MM.1S (cell line): ENCODE data around the gene SH2D1B.

ENCODE experiments used
- DNase-seq: peaks from one replicate; pipeline ENCODE4 v3.0.0-alpha.2; 2015
- H2AFZ ChIP-seq: fragments of 300-600 bp; sonication (generic); 2 replicates; pipeline ENCODE4 v1.6.0; 2016; ENCODE audit warnings: antibody characterized with exemption, low read length
- H3F3A ChIP-seq: fragments of 300-600 bp; sonication (generic); 2 replicates; pipeline ENCODE4 v1.6.1; 2016; ENCODE audit warnings: mild to moderate bottlenecking, antibody characterized with exemption, low read length, moderate library complexity, mixed read lengths; ENCODE audit not compliant: insufficient read depth
- H3K27ac ChIP-seq: fragments of 300-600 bp; sonication (generic); 2 replicates; pipeline ENCODE4 v1.5.1; 2016; ENCODE audit warnings: mild to moderate bottlenecking, low read length
- H3K27me3 ChIP-seq: fragments of 300-600 bp; sonication (generic); replicated peaks from 2 replicates; pipeline ENCODE4 v1.6.0; 2016; ENCODE audit warnings: low read length; ENCODE audit not compliant: insufficient read depth
- H3K36me3 ChIP-seq: fragments of 300-600 bp; sonication (generic); replicated peaks from 2 replicates; pipeline ENCODE4 v1.6.1; 2016; ENCODE audit warnings: mild to moderate bottlenecking, low read length, mixed read lengths; ENCODE audit not compliant: insufficient read depth
- H3K4me1 ChIP-seq: fragments of 300-600 bp; sonication (generic); 2 replicates; pipeline ENCODE4 v1.6.1; 2016; ENCODE audit warnings: low read length, mixed read lengths
- H3K4me2 ChIP-seq: fragments of 300-600 bp; sonication (generic); 2 replicates; pipeline ENCODE4 v1.6.0; 2016; ENCODE audit warnings: low read depth, low read length
- H3K4me3 ChIP-seq: fragments of 300-600 bp; sonication (generic); 2 replicates; pipeline ENCODE4 v1.5.1; 2016; ENCODE audit warnings: low read length, mixed read lengths
- H3K79me2 ChIP-seq: fragments of 300-600 bp; sonication (generic); 2 replicates; pipeline ENCODE4 v1.6.1; 2016; ENCODE audit warnings: mixed run types, low read length, mixed read lengths
- H3K9ac ChIP-seq: fragments of 300-600 bp; sonication (generic); 2 replicates; pipeline ENCODE4 v1.6.1; 2016; ENCODE audit warnings: low read length, mixed read lengths
- H3K9me2 ChIP-seq: fragments of 300-600 bp; sonication (generic); replicated peaks from 2 replicates; pipeline ENCODE4 v1.6.1; 2016; ENCODE audit warnings: mild to moderate bottlenecking, low read length, mixed read lengths; ENCODE audit not compliant: insufficient read depth
- H3K9me3 ChIP-seq: fragments of 300-600 bp; sonication (generic); replicated peaks from 2 replicates; pipeline ENCODE4 v1.6.1; 2016; ENCODE audit warnings: mild to moderate bottlenecking, low read length, mixed read lengths; ENCODE audit not compliant: insufficient read depth
- H4K20me1 ChIP-seq: fragments of 300-600 bp; sonication (generic); 2 replicates; pipeline ENCODE4 v1.6.1; 2016; ENCODE audit warnings: mild to moderate bottlenecking, low read length, moderate library complexity, mixed read lengths; ENCODE audit not compliant: insufficient read depth
- CTCF ChIP-seq: fragments of 300-600 bp; sonication (generic); IDR thresholded peaks from 2 replicates; pipeline ENCODE4 v1.5.1; 2016; ENCODE audit warnings: antibody characterized with exemption, low read length, mixed read lengths
- EZH2 ChIP-seq: fragments of 300-600 bp; sonication (generic); optimal IDR thresholded peaks from 2 replicates; pipeline ENCODE3; 2017; ENCODE audit warnings: low read depth, mild to moderate bottlenecking, antibody characterized with exemption, low read length, mixed read lengths
- EZH2phosphoT487 ChIP-seq: fragments of 300-600 bp; sonication (generic); IDR thresholded peaks from 2 replicates; pipeline ENCODE4 v1.6.1; 2018; ENCODE audit warnings: antibody characterized with exemption, low read length

SH2D1B gene

DNA sequence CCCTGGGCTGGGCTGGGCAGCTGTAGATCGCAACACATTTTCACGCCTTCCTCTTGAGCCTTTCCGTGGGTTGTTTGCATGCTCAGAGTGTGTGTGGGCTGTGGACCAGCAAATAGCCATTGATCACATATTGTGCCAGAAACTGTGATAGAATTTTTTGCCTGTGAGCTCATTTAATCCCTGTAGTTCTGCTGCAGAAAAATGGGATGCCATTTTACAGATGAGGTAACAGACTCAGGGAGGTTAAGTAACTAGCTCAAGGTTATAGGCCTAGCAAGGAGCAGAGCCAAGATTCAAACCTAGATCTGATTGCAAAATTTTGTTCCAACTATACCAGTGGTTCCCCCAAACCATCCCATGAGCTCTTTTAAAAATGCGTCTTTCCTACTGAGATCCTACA, 45.8 kb downstream of the SH2D1B start:
- Histone ChIP-seq H4K20me1 (no peaks in the 10 kb centered on the region), H2AFZ (no peak overlapping the region), H3K4me2 (no peak overlapping the region), H3K4me1 (peaks cover 9% of the 10 kb centered on the region), H3K36me3 (no peaks in the 10 kb centered on the region), H3K27me3 (no peaks in the 10 kb centered on the region), H3K4me3 (no peak overlapping the region), H3K79me2 (no peaks in the 10 kb centered on the region), H3F3A (no peaks in the 10 kb centered on the region), H3K9me3 (no peaks in the 10 kb centered on the region), H3K9ac (no peak overlapping the region), H3K27ac (no peak overlapping the region), H3K9me2 (no peaks in the 10 kb centered on the region)
- no peak for TF ChIP-seq EZH2
- no peak for TF ChIP-seq CTCF
- TF ChIP-seq EZH2phosphoT487: no peak
- DNase-seq: no peak

DNA sequence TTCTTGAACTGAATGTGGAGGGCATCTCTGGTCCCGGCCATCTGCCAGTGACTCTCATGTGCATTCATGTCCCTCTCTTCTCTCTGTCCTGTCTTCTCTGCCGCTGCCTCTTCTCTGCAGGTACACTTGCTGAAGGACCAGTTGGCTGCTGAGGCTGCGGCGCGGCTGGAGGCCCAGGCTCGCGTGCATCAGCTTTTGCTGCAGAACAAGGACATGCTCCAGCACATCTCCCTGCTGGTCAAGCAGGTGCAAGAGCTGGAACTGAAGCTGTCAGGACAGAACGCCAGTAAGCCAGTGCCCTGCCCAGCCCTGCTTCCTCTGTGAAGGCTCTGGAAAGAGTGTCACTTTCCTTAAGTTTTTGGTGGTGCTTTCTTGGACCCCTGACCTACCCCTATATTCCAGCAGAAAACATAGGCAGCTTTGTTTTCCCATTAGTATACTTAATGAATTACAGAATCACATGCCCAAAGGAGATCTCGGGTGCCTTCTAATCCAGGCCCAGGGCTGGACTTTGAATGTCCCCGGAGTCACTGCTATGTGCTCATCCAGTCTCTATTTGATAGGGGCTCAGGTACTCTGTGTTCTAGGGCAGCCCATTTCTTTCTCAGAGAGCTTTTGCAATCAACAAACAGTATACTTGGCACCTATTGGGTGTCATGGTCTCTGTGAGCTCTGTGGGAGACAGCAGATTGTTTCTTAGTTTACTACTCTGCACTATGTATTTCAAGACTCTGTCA, 46.5 kb downstream of the SH2D1B start:
- Histone ChIP-seq H3K4me1 (peaks cover 11% of the 10 kb centered on the region), H3K9me3 (no peaks in the 10 kb centered on the region), H2AFZ (no peak overlapping the region), H3K27me3 (no peaks in the 10 kb centered on the region), H3K27ac (no peak overlapping the region), H3K9ac (no peak overlapping the region), H4K20me1 (no peaks in the 10 kb centered on the region), H3K9me2 (no peaks in the 10 kb centered on the region), H3K79me2 (no peaks in the 10 kb centered on the region), H3K36me3 (no peaks in the 10 kb centered on the region), H3K4me2 (no peak overlapping the region), H3K4me3 (no peak overlapping the region), H3F3A (no peaks in the 10 kb centered on the region)
- TF ChIP-seq EZH2phosphoT487 (no peak), CTCF (no peak), EZH2 (no peak)
- no peak for DNase-seq

DNA sequence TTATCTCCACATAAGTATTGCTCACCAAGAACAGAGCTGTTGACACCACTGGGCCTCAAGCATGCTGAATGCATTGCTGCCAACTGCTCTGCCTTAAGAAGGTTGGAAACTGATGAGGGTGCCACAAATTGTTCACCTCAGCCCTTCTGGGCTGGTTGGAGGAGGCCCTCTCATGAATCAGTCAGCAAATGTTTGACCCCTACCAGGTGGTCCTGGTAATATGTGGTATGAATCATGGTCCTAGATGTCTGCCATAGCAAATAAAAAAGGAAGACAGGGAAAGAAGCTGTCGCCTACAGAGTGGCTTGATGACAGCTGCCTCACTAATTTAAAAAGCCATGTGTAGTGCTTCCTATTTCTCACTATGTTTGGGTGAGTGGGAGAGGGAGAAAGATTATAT, 47.4 kb downstream of the SH2D1B start:
- Histone ChIP-seq H3F3A (no peaks in the 10 kb centered on the region), H2AFZ (no peak overlapping the region), H3K9me2 (no peaks in the 10 kb centered on the region), H3K36me3 (no peaks in the 10 kb centered on the region), H3K4me3 (no peak overlapping the region), H3K79me2 (no peaks in the 10 kb centered on the region), H3K27ac (no peak overlapping the region), H3K9ac (no peak overlapping the region), H3K4me2 (no peak overlapping the region), H3K9me3 (no peaks in the 10 kb centered on the region), H4K20me1 (no peaks in the 10 kb centered on the region), H3K27me3 (no peaks in the 10 kb centered on the region), H3K4me1 (peaks cover 18% of the 10 kb centered on the region)
- no peak for TF ChIP-seq CTCF
- TF ChIP-seq EZH2: no peak
- no peak for TF ChIP-seq EZH2phosphoT487
- no peak for DNase-seq
